ENCODE data around the gene ANXA6.

ANXA6 gene

GRCh38 chr5:151066920-151067319, 90.7 kb downstream of the ANXA6 start:
- Histone ChIP-seq H3K9me3 (ENCODE audit: control insufficient read depth, insufficient read depth, low read depth, low read length) (no peaks in the 10 kb centered on the region), H3K4me3 (ENCODE audit: low read depth, low read length) (no peak overlapping the region), H3K27ac (ENCODE audit: extremely low read depth, low read depth, low read length) (no peak overlapping the region), H3K36me3 (ENCODE audit: control insufficient read depth in 2 of 2, insufficient read depth in 1 of 2, low read length in 2 of 2) (peaks cover 0 to 36% of the 10 kb centered on the region in 2 experiments; a peak in 1 of 3 replicates), H3K4me1 (ENCODE audit: control insufficient read depth, insufficient read depth, low read length) (no peaks in the 10 kb centered on the region)
- ChIA-PET CTCF (no interaction called here), POLR2A (no interaction called here)
- TF ChIP-seq EGR2 (tag by site-specific recombination; IDR thresholded peaks at IDR 0.05; ENCODE audit: low read depth) (0 out of 2 replicates have a peak, but pooled peaks have one; percentile 24), ZFHX2 (tag by site-specific recombination; conservative IDR thresholded peaks at IDR 0.05) (0 out of 2 replicates have a peak, but pooled peaks have one; percentile 24), GFI1B (tag by site-specific recombination; IDR thresholded peaks at IDR 0.05) (no peak)

GRCh38 chr5:151065609-151066008, 92.0 kb downstream of the ANXA6 start:
- TF ChIP-seq RBAK (tag by site-specific recombination; IDR thresholded peaks at IDR 0.05), result no peak
- TF ChIP-seq ZNF391 (tag by site-specific recombination; IDR thresholded peaks at IDR 0.05; ENCODE audit: borderline replicate concordance, low read depth), result no peak
- TF ChIP-seq, protein P1, sequence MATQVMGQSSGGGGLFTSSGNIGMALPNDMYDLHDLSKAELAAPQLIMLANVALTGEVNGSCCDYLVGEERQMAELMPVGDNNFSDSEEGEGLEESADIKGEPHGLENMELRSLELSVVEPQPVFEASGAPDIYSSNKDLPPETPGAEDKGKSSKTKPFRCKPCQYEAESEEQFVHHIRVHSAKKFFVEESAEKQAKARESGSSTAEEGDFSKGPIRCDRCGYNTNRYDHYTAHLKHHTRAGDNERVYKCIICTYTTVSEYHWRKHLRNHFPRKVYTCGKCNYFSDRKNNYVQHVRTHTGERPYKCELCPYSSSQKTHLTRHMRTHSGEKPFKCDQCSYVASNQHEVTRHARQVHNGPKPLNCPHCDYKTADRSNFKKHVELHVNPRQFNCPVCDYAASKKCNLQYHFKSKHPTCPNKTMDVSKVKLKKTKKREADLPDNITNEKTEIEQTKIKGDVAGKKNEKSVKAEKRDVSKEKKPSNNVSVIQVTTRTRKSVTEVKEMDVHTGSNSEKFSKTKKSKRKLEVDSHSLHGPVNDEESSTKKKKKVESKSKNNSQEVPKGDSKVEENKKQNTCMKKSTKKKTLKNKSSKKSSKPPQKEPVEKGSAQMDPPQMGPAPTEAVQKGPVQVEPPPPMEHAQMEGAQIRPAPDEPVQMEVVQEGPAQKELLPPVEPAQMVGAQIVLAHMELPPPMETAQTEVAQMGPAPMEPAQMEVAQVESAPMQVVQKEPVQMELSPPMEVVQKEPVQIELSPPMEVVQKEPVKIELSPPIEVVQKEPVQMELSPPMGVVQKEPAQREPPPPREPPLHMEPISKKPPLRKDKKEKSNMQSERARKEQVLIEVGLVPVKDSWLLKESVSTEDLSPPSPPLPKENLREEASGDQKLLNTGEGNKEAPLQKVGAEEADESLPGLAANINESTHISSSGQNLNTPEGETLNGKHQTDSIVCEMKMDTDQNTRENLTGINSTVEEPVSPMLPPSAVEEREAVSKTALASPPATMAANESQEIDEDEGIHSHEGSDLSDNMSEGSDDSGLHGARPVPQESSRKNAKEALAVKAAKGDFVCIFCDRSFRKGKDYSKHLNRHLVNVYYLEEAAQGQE (tag by site-specific recombination; IDR thresholded peaks at IDR 0.05), result no peak
- no peak for TF ChIP-seq GLIS2 (tag by site-specific recombination; IDR thresholded peaks at IDR 0.05)
- TF ChIP-seq ZFP3 (tag by site-specific recombination; IDR thresholded peaks at IDR 0.05; ENCODE audit: low read depth), result no peak
- TF ChIP-seq ZNF571 (tag by site-specific recombination; IDR thresholded peaks at IDR 0.05), result no peak
- Histone ChIP-seq H3K27ac (ENCODE audit: extremely low read depth, low read depth, low read length) (no peak overlapping the region), H3K4me1 (ENCODE audit: control insufficient read depth, insufficient read depth, low read length) (no peaks in the 10 kb centered on the region), H3K4me3 (ENCODE audit: low read depth, low read length) (no peak overlapping the region), H3K36me3 (ENCODE audit: control insufficient read depth in 2 of 2, insufficient read depth in 1 of 2, low read length in 2 of 2) (peaks cover 6 to 44% of the 10 kb centered on the region in 2 experiments; a peak in 2 of 3 replicates), H3K9me3 (ENCODE audit: control insufficient read depth, insufficient read depth, low read depth, low read length) (no peaks in the 10 kb centered on the region)
- CTCF ChIA-PET, result interaction anchor here (0.6 to 1.9 kb wide), 7 partner anchors 14 to 458 kb away, joined by 3 to 7 read pairs (median 3); no protein-coding TSS in a partner anchor
- POLR2A ChIA-PET, result no interaction called here

DNA sequence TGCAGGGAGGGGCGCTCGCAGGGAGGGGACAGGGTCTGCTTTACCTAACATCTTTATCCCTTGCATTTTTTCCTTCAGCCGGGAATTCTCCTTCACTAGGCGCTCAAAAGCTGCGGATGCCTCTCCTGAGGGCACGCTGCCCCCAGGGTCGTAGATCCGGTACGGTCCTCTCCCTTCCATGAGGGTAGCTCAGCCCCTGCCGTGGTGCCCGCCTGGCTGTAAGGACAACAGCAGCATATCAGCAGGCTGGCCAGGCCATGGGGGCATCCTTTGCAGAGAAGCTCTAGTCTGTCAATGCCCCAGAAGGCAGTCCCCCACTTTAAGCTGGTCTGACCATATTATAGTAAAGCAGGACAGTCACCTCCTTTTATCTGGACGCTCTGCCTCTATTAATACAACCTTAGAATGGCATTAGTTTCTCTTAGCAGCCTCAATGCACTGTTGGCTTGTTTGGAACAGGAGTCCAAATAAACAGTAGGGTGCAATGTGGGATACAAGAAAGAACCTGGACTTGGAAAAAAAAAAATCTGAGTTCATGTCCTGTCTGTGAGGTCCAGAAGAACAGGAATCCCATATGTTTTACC, 92.6 kb downstream of the ANXA6 start:
- CTCF ChIA-PET, result interaction anchor here (0.6 to 1.9 kb wide), 5 partner anchors 13 to 104 kb away, joined by 3 to 7 read pairs (median 3); no protein-coding TSS in a partner anchor
- no peaks in the 10 kb centered on the region for H3K4me1 ChIP-seq (ENCODE audit: control insufficient read depth, insufficient read depth, low read length)
- H3K9me3 ChIP-seq (ENCODE audit: control insufficient read depth, insufficient read depth, low read depth, low read length), result no peaks in the 10 kb centered on the region
- POLR2A ChIA-PET, result no interaction called here
- no peak for TF ChIP-seq KLF17 (tag by site-specific recombination; IDR thresholded peaks at IDR 0.05)
- TF ChIP-seq ZNF529 (tag by site-specific recombination; IDR thresholded peaks at IDR 0.05; ENCODE audit: insufficient replicate concordance), result no peak
- TF ChIP-seq, protein P2, sequence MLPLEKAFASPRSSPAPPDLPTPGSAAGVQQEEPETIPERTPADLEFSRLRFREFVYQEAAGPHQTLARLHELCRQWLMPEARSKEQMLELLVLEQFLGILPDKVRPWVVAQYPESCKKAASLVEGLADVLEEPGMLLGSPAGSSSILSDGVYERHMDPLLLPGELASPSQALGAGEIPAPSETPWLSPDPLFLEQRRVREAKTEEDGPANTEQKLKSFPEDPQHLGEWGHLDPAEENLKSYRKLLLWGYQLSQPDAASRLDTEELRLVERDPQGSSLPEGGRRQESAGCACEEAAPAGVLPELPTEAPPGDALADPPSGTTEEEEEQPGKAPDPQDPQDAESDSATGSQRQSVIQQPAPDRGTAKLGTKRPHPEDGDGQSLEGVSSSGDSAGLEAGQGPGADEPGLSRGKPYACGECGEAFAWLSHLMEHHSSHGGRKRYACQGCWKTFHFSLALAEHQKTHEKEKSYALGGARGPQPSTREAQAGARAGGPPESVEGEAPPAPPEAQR (tag by site-specific recombination; IDR thresholded peaks at IDR 0.05), result no peak
- TF ChIP-seq IKZF3 (tag by site-specific recombination; IDR thresholded peaks at IDR 0.05), result no peak
- TF ChIP-seq, protein P3, sequence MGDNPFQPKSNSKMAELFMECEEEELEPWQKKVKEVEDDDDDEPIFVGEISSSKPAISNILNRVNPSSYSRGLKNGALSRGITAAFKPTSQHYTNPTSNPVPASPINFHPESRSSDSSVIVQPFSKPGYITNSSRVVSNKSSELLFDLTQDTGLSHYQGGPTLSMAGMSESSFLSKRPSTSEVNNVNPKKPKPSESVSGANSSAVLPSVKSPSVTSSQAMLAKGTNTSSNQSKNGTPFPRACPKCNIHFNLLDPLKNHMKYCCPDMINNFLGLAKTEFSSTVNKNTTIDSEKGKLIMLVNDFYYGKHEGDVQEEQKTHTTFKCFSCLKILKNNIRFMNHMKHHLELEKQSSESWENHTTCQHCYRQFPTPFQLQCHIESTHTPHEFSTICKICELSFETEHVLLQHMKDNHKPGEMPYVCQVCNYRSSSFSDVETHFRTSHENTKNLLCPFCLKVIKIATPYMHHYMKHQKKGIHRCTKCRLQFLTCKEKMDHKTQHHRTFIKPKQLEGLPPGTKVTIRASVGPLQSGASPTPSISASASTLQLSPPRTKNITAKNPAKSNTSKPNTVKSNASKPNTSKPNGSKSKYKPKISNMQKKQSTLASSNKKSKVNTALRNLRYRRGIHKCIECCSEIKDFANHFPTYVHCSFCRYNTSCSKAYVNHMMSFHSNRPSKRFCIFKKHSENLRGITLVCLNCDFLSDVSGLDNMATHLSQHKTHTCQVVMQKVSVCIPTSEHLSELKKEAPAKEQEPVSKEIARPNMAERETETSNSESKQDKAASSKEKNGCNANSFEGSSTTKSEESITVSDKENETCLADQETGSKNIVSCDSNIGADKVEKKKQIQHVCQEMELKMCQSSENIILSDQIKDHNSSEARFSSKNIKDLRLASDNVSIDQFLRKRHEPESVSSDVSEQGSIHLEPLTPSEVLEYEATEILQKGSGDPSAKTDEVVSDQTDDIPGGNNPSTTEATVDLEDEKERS (tag by site-specific recombination; IDR thresholded peaks at IDR 0.05), result no peak
- TF ChIP-seq ZBTB10 (tag by site-specific recombination; IDR thresholded peaks at IDR 0.05), result no peak
- TF ChIP-seq ZNF292 (tag by site-specific recombination; IDR thresholded peaks at IDR 0.05; ENCODE audit: borderline replicate concordance, low read depth), result no peak
- TF ChIP-seq ZNF23 (tag by site-specific recombination; IDR thresholded peaks at IDR 0.05; ENCODE audit: borderline replicate concordance), result no peak
- H3K36me3 ChIP-seq (ENCODE audit: control insufficient read depth in 2 of 2, insufficient read depth in 1 of 2, low read length in 2 of 2), result peaks cover 6 to 50% of the 10 kb centered on the region in 2 experiments; a peak in 2 of 3 replicates
- H3K27ac ChIP-seq (ENCODE audit: extremely low read depth, low read depth, low read length), result no peak overlapping the region
- no peak overlapping the region for H3K4me3 ChIP-seq (ENCODE audit: low read depth, low read length)

Data from HEK293 (cell line).